Measurements from ENCODE around the gene GRB2. TPM values are rescaled to one million over a fixed set of nuclear protein-coding genes. Genes with fewer than 3 reads are reported as not detected.
"Not testable (repeated sequence)": the region's sequence is repeated elsewhere in the genome, so short reads cannot be mapped to it uniquely, and the experiment has no call there.

The GRB2 gene
- total RNA-seq = 10 to 100 TPM; 44.9 to 62.6 (median 58.7) TPM

DNA sequence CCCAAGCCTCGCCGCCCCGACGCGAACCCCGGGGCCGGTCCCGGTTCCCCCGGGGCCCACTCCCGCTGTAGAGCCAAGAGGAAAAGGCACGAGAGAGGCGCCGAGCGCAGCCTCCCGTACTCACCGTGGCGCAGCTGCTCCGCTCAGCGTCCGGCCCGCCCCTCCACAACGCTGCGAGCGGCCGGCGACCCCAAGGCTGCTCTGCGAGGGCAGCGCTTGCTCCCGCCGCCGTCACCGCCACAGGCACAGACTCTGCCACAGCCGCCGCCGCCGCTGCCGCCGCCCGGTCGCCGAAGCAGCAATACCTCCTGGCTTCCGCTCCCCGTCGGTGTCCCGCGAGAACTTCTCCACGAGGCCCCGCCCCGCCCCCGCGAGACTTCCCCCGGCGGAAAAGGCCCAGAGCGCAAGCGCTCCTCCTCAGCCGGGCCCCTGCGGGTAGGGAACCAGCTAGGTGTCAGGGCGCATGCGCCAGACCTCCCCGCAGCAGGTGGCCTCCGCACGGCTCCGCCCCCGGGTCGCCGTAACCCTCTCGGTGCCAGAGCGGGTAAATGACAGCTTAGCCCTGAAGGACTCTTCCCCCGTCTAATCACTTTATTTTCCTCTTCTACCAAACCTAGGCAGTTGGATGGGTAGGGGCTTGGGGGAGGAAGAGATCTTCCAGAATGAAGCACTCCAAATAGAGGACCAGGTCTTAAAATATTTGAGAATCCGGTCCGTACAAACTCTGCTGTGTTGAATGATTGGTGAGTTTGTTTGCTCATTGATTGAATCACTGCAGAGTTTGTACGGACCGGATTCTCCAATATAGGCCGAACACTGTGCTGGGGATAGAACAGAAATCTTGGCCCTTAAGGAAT lies at the start of gene GRB2:
GRB2 (minus strand) TSS at position 314 of the 857 bp plus-strand sequence. CDS start 12,050 bp downstream, outside the sequence.
- WGBS = 0% methylated on average over 15 of the region's 74 CpGs
- peak; percentile 99 for DNase-seq (ENCODE audit: low spot score in 2 of 2)
- Histone ChIP-seq H3K27me3 (no peaks in the 10 kb centered on the region), H3K9me3 (no peaks in the 10 kb centered on the region), H3K4me1 (peaks cover 37% of the 10 kb centered on the region), H3K27ac (peak within 1 kb of the TSS; percentile 94), H3K36me3 (no peaks in the 10 kb centered on the region), H3K4me3 (peak within 1 kb of the TSS; percentile 100)
- TF ChIP-seq POLR2A (IDR thresholded peaks at IDR 0.05) = peak; percentile 73 to 79
- TF ChIP-seq, protein P1, sequence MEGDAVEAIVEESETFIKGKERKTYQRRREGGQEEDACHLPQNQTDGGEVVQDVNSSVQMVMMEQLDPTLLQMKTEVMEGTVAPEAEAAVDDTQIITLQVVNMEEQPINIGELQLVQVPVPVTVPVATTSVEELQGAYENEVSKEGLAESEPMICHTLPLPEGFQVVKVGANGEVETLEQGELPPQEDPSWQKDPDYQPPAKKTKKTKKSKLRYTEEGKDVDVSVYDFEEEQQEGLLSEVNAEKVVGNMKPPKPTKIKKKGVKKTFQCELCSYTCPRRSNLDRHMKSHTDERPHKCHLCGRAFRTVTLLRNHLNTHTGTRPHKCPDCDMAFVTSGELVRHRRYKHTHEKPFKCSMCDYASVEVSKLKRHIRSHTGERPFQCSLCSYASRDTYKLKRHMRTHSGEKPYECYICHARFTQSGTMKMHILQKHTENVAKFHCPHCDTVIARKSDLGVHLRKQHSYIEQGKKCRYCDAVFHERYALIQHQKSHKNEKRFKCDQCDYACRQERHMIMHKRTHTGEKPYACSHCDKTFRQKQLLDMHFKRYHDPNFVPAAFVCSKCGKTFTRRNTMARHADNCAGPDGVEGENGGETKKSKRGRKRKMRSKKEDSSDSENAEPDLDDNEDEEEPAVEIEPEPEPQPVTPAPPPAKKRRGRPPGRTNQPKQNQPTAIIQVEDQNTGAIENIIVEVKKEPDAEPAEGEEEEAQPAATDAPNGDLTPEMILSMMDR (IDR thresholded peaks at IDR 0.05) = no peak
- no peak for TF ChIP-seq EP300 (IDR thresholded peaks at IDR 0.05)
- TF ChIP-seq POLR2AphosphoS5 (IDR thresholded peaks at IDR 0.05) = peak in 2 of 3 donors; percentile 6 to 14

DNA sequence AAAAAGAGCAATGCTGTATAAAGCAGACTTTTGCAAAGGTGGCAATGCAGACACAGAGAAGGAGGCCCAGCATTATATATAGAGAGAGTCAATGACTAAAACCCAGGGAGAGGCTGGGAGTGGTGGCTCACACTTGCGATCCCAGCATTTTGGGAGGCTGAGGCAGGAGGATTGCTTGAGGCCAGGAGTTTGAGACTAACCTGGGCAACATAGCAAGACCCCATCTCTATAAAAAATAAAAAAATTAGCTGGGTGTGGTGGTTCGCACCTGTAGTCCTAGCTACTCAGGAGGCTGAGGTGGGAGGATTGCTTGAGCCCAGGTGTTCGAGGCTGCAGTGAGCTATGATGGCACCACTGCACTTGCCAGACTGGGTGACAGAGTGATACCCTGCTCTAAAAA lies 49.2 kb upstream of the GRB2 start:
- H3K9me3 ChIP-seq; DNase-seq (ENCODE audit: low spot score in 2 of 2); H3K4me3 ChIP-seq; H3K36me3 ChIP-seq; H3K27ac ChIP-seq; H3K27me3 ChIP-seq: not testable (repeated sequence)
- peaks cover 29% of the 10 kb centered on the region for H3K4me1 ChIP-seq
- 96% methylated on average over 3 of the region's 3 CpGs for WGBS

DNA sequence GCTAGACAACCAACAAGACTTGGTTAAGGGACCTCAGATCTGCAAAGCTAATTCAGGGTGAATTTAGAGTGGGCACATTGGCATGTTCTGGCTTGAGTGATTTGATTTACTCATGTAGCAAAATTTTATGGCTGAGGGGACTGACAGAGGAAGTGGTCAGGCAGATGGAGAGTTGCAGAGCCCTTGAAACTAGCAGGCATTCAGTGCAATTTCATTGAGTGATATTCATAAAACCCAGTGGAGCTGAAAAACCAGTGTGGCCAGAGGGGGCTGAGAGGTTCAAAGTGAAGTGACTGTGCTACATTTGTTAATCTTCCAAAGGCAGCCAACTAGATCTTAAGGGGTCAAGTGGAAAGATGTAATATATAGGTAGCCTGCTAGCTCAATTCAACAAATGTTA lies 48.7 kb upstream of the GRB2 start:
- Histone ChIP-seq H3K4me3 (no peak overlapping the region), H3K36me3 (no peaks in the 10 kb centered on the region), H3K9me3 (no peaks in the 10 kb centered on the region), H3K4me1 (peaks cover 24% of the 10 kb centered on the region), H3K27me3 (no peaks in the 10 kb centered on the region), H3K27ac (no peak overlapping the region)
- TF ChIP-seq POLR2A (IDR thresholded peaks at IDR 0.05) = no peak
- no peak for TF ChIP-seq EP300 (IDR thresholded peaks at IDR 0.05)
- TF ChIP-seq, protein P1 (IDR thresholded peaks at IDR 0.05) = no peak
- no peak for TF ChIP-seq POLR2AphosphoS5 (IDR thresholded peaks at IDR 0.05)
- DNase-seq (ENCODE audit: low spot score in 2 of 2) = no peak

DNA sequence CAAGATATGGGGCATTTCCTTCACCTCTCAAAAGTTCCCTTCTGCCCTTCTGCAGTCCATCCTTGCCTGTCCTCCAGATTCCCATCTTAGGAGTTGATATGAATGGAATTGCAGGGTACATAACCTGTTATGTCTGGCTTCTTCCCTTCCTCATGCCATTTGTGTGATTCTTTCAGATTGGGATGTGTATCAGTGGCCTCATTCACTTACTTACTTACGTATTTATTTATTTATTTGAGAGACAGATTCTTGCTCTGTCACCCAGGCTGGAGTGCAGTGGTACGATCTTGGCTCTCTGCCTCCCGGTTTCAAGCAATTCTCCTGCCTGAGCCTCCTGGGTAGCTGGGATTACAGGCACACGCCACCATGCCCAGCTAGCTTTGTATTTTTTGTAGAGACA lies 44.8 kb upstream of the GRB2 start:
- 89% methylated on average over 4 of the region's 4 CpGs for WGBS
- Histone ChIP-seq H3K36me3 (no peaks in the 10 kb centered on the region), H3K4me1 (no peaks in the 10 kb centered on the region), H3K27me3 (no peaks in the 10 kb centered on the region), H3K9me3 (no peaks in the 10 kb centered on the region), H3K27ac (no peak overlapping the region), H3K4me3 (no peak overlapping the region)
- DNase-seq (ENCODE audit: low spot score in 2 of 2) = no peak
- TF ChIP-seq, protein P1 (IDR thresholded peaks at IDR 0.05) = no peak
- TF ChIP-seq POLR2AphosphoS5 (IDR thresholded peaks at IDR 0.05) (no peak), EP300 (IDR thresholded peaks at IDR 0.05) (no peak), POLR2A (IDR thresholded peaks at IDR 0.05) (no peak)

DNA sequence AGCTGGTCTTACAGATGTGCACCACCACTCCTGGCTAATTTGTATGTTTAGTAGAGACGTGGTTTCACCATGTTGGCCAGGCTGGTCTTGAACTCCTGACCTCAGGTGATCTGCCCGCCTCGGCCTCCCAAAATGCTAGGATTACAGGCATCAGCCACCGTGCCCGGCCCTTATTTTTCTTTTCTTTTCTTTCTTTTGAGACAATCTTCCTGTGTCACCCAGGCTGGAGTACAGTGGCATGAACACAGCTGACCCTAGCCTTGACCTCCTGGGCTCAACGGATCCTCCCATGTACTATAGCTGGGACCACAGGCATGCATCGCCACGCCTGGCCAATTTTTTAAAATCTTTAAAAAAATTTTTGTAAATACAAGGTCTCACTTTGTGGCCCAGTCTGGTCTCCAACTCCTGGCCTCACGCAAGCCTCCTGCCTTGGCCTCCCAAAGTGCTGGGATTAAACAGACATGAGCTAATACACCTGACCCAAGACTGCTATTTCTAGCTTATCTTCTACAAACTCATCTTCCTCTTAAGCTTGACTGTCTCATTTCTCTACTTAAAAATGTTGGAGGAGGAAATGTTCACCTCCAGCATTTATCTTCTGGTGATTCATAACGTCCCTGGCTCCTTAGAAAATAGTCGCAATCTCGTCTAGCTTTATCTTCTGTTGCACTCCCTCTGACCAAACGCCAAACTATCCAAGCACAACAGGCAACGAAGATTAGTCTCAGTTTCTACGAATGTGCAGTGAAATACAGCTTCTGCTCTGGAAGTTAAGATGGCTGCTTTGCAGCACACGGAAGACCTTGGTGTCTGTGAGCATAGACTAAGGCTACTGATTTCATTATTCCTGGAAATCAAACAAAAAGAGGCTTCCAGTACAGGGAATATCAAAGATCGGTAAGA lies 42.7 kb upstream of the GRB2 start:
- DNase-seq (ENCODE audit: low spot score in 2 of 2) = no peak
- Histone ChIP-seq H3K27me3 (no peaks in the 10 kb centered on the region), H3K27ac (no peak overlapping the region), H3K36me3 (no peaks in the 10 kb centered on the region), H3K4me1 (peaks cover 12% of the 10 kb centered on the region), H3K9me3 (no peaks in the 10 kb centered on the region), H3K4me3 (no peak overlapping the region)
- 87% methylated on average over 17 of the region's 17 CpGs for WGBS
- TF ChIP-seq POLR2A (IDR thresholded peaks at IDR 0.05) (no peak), POLR2AphosphoS5 (IDR thresholded peaks at IDR 0.05) (no peak), EP300 (IDR thresholded peaks at IDR 0.05) (no peak)
- TF ChIP-seq, protein P1 (IDR thresholded peaks at IDR 0.05) = no peak

DNA sequence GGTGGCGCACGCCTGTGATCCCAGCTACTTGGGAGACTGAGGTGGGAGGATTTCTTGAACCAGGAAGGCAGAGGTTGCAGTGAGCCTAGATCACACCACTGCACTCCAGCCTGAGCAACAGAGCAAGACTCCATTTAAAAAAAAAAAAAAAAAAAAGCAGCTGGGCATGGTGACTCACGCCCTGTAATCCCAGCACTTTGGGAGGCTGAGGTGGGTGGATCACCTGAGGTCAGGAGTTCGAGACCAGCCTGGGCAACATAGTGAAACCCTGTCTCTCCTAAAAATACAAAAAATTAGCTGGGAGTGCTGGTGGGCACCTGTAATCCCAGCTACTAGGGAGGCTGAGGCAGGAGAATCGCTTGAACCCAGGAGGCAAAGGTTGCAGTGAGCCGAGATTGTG lies 40.4 kb upstream of the GRB2 start:
- H3K9me3 ChIP-seq; DNase-seq (ENCODE audit: low spot score in 2 of 2); H3K4me3 ChIP-seq; H3K36me3 ChIP-seq; H3K27ac ChIP-seq; H3K27me3 ChIP-seq: not testable (repeated sequence)
- H3K4me1 ChIP-seq = peaks cover 12% of the 10 kb centered on the region
- 91% methylated on average over 6 of the region's 6 CpGs for WGBS
